ENCODE data around the gene DSP. TPM values are rescaled to one million over a fixed set of nuclear protein-coding genes. Genes with fewer than 3 reads are reported as not detected.

The DSP gene
- total RNA-seq, 1 experiment from 2014 or later, result 109 TPM

GRCh38 chr6:7578516-7578915 is 37.0 kb downstream of the DSP start:
- TF ChIP-seq EZH2 (IDR thresholded peaks at IDR 0.05; ENCODE audit: low read depth) (no peak), CTCF (conservative IDR thresholded peaks at IDR 0.05) (no peak)
- no peaks in the 10 kb centered on the region for H3K9me2 ChIP-seq (ENCODE audit: insufficient read depth)
- intact Hi-C loops (cut with micrococcal nuclease; ENCODE audit: unreplicated experiment), result no loop called here
- peaks cover 5% of the 10 kb centered on the region; the same call in 1 of the 2 replicates for H3K36me3 ChIP-seq (ENCODE audit: low read depth)
- H3K27me3 ChIP-seq (ENCODE audit: insufficient read depth, low read depth), result no peaks in the 10 kb centered on the region
- H4K20me1 ChIP-seq (ENCODE audit: insufficient read depth), result no peaks in the 10 kb centered on the region
- DNase-seq, result no peak
- H3K9me3 ChIP-seq (ENCODE audit: insufficient read depth, low read depth), result no peaks in the 10 kb centered on the region
- no peaks in the 10 kb centered on the region for H3K4me1 ChIP-seq (replicated peaks; ENCODE audit: insufficient read depth)
- H2AFZ ChIP-seq, result no peak overlapping the region
- no peaks in the 10 kb centered on the region for H3F3A ChIP-seq (ENCODE audit: insufficient read depth, low read depth)
- H3K79me2 ChIP-seq (ENCODE audit: low read depth), result no peaks in the 10 kb centered on the region
- H3K27ac ChIP-seq, result no peak overlapping the region
- ChIA-PET CTCF (no interaction called here), POLR2A (ENCODE audit: unreplicated experiment) (no interaction called here)
- BruUV-seq (replicated peaks), result no TSS peak
- no peak overlapping the region for H3K4me2 ChIP-seq
- H3K4me3 ChIP-seq, result no peak overlapping the region

GRCh38 chr6:7578931-7579330 is 37.5 kb downstream of the DSP start:
- Histone ChIP-seq H3K4me3 (no peak overlapping the region), H4K20me1 (ENCODE audit: insufficient read depth) (no peaks in the 10 kb centered on the region), H3K4me1 (replicated peaks; ENCODE audit: insufficient read depth) (no peaks in the 10 kb centered on the region), H3F3A (ENCODE audit: insufficient read depth, low read depth) (no peaks in the 10 kb centered on the region), H3K36me3 (ENCODE audit: low read depth) (peaks cover 5% of the 10 kb centered on the region; the same call in 1 of the 2 replicates), H3K9me2 (ENCODE audit: insufficient read depth) (no peaks in the 10 kb centered on the region), H3K4me2 (no peak overlapping the region), H2AFZ (no peak overlapping the region), H3K79me2 (ENCODE audit: low read depth) (no peaks in the 10 kb centered on the region), H3K27ac (no peak overlapping the region), H3K27me3 (ENCODE audit: insufficient read depth, low read depth) (no peaks in the 10 kb centered on the region), H3K9me3 (ENCODE audit: insufficient read depth, low read depth) (no peaks in the 10 kb centered on the region)
- intact Hi-C loops (cut with micrococcal nuclease; ENCODE audit: unreplicated experiment), result no loop called here
- BruUV-seq (replicated peaks), result no TSS peak
- TF ChIP-seq EZH2 (IDR thresholded peaks at IDR 0.05; ENCODE audit: low read depth) (no peak), CTCF (conservative IDR thresholded peaks at IDR 0.05) (no peak)
- ChIA-PET POLR2A (ENCODE audit: unreplicated experiment) (no interaction called here), CTCF (no interaction called here)
- DNase-seq, result no peak

DNA sequence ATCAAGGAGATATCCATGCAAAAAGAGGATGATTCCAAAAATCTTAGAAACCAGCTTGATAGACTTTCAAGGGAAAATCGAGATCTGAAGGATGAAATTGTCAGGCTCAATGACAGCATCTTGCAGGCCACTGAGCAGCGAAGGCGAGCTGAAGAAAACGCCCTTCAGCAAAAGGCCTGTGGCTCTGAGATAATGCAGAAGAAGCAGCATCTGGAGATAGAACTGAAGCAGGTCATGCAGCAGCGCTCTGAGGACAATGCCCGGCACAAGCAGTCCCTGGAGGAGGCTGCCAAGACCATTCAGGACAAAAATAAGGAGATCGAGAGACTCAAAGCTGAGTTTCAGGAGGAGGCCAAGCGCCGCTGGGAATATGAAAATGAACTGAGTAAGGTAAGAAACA is 38.4 kb downstream of the DSP start:
- Histone ChIP-seq H3K9me3 (ENCODE audit: insufficient read depth, low read depth) (no peaks in the 10 kb centered on the region), H3K9me2 (ENCODE audit: insufficient read depth) (no peaks in the 10 kb centered on the region), H3K79me2 (ENCODE audit: low read depth) (no peaks in the 10 kb centered on the region), H4K20me1 (ENCODE audit: insufficient read depth) (no peaks in the 10 kb centered on the region), H3K27ac (no peak overlapping the region), H2AFZ (no peak overlapping the region), H3K27me3 (ENCODE audit: insufficient read depth, low read depth) (no peaks in the 10 kb centered on the region), H3K4me1 (replicated peaks; ENCODE audit: insufficient read depth) (no peaks in the 10 kb centered on the region), H3K36me3 (ENCODE audit: low read depth) (peaks cover 5% of the 10 kb centered on the region; the same call in 1 of the 2 replicates), H3K4me3 (no peak overlapping the region), H3K4me2 (no peak overlapping the region), H3F3A (ENCODE audit: insufficient read depth, low read depth) (no peaks in the 10 kb centered on the region)
- TF ChIP-seq CTCF (conservative IDR thresholded peaks at IDR 0.05), result no peak
- TF ChIP-seq EZH2 (IDR thresholded peaks at IDR 0.05; ENCODE audit: low read depth), result no peak
- intact Hi-C loops (cut with micrococcal nuclease; ENCODE audit: unreplicated experiment), result no loop called here
- POLR2A ChIA-PET (ENCODE audit: unreplicated experiment), result interaction anchor here (0.6 kb wide), 1 partner anchor 1049 kb away, joined by 5 read pairs; no protein-coding TSS in a partner anchor
- no TSS peak for BruUV-seq (replicated peaks)
- CTCF ChIA-PET, result no interaction called here
- no peak for DNase-seq
